Neural progenitor cell (in vitro differentiated cells): ENCODE data around the gene QSOX2. TPM values are rescaled to one million over a fixed set of nuclear protein-coding genes. Genes with fewer than 3 reads are reported as not detected.

Source experiments
- DNase-seq: peaks from one replicate; pipeline ENCODE4 v3.0.0-alpha.2; 2016; ENCODE audit warnings: low spot score
- H2AFZ ChIP-seq: fragments of 200-600 bp; sonication (generic); replicated peaks from 2 replicates; pipeline ENCODE4 v1.6.1; 2016; ENCODE audit warnings: antibody characterized with exemption
- H3F3A ChIP-seq: fragments of 200-600 bp; sonication (generic); 2 replicates; pipeline ENCODE4 v1.6.1; 2016; ENCODE audit warnings: antibody characterized with exemption, low read depth
- H3K27ac ChIP-seq: fragments of 200-600 bp; sonication (generic); 2 replicates; pipeline ENCODE4 v1.5.1; 2016; ENCODE audit warnings: mild to moderate bottlenecking
- H3K27me3 ChIP-seq: fragments of 200-600 bp; sonication (generic); 2 replicates; pipeline ENCODE4 v1.6.1; 2016; ENCODE audit warnings: mild to moderate bottlenecking, moderate library complexity
- H3K36me3 ChIP-seq: fragments of 200-600 bp; sonication (generic); 2 replicates; pipeline ENCODE4 v1.5.1; 2016
- H3K4me1 ChIP-seq: fragments of 200-600 bp; sonication (generic); 2 replicates; pipeline ENCODE4 v1.6.1; 2016; ENCODE audit warnings: mixed run types
- H3K4me2 ChIP-seq: fragments of 200-600 bp; sonication (generic); 2 replicates; pipeline ENCODE4 v1.6.1; 2016
- H3K4me3 ChIP-seq: fragments of 200-600 bp; sonication (generic); 2 replicates; pipeline ENCODE4 v1.5.1; 2016
- H3K79me2 ChIP-seq: fragments of 200-600 bp; sonication (generic); 2 replicates; pipeline ENCODE4 v1.6.1; 2016; ENCODE audit warnings: low read depth
- H3K9ac ChIP-seq: fragments of 200-600 bp; sonication (generic); 2 replicates; pipeline ENCODE4 v1.6.1; 2016
- H3K9me3 ChIP-seq: fragments of 200-600 bp; sonication (generic); 2 replicates; pipeline ENCODE4 v1.5.1; 2016; ENCODE audit warnings: low read depth
- H4K20me1 ChIP-seq: fragments of 200-600 bp; sonication (generic); 2 replicates; pipeline ENCODE4 v1.6.1; 2016; ENCODE audit warnings: low read depth
- H3K27ac Mint-ChIP-seq: 3 replicates; pipeline ENCODE4 v1.8.0; 2021; ENCODE audit warnings: mixed read lengths
- H3K27me3 Mint-ChIP-seq: 2 replicates; pipeline ENCODE4 v1.8.0; 2022; ENCODE audit warnings: low read depth, mild to moderate bottlenecking, inconsistent platforms, moderate library complexity, mixed read lengths; ENCODE audit not compliant: insufficient read depth
- H3K36me3 Mint-ChIP-seq: 3 replicates; pipeline ENCODE4 v1.8.0; 2021; ENCODE audit warnings: mixed read lengths
- H3K4me1 Mint-ChIP-seq: 3 replicates; pipeline ENCODE4 v1.8.0; 2021; ENCODE audit warnings: mixed read lengths
- H3K4me3 Mint-ChIP-seq: 3 replicates; pipeline ENCODE4 v1.8.0; 2021; ENCODE audit warnings: mild to moderate bottlenecking, moderate library complexity, mixed read lengths
- H3K9me3 Mint-ChIP-seq: 3 replicates; pipeline ENCODE4 v1.8.0; 2020; ENCODE audit warnings: mixed read lengths
- CTCF ChIP-seq: fragments of 200-600 bp; sonication (generic); IDR thresholded peaks from 2 replicates; pipeline ENCODE4 v1.5.1; 2017; ENCODE audit warnings: antibody characterized with exemption, mild to moderate bottlenecking
- EZH2 ChIP-seq: fragments of 200-600 bp; sonication (generic); IDR thresholded peaks from 2 replicates; pipeline ENCODE4 v1.6.1; 2017; ENCODE audit warnings: antibody characterized with exemption, mild to moderate bottlenecking, moderate library complexity
- EZH2phosphoT487 ChIP-seq: fragments of 200-600 bp; sonication (generic); IDR thresholded peaks from 2 replicates; pipeline ENCODE4 v1.6.1; 2017; ENCODE audit warnings: antibody characterized with exemption
- total RNA-seq: library from RNA; depleted of rRNA; stranded (reverse); fragments of >200 nt; gene quantifications from 2 replicates; pipeline ENCODE4 v1.2.3, GENCODE V29; 2015; ENCODE audit warnings: low replicate concordance

QSOX2 gene
- total RNA-seq, 1 donor from 2014 or later: 17.1 TPM

GRCh38 chr9:136242248-136242647 lies 3.4 kb downstream of the QSOX2 start:
- H4K20me1 ChIP-seq: peaks cover 79% of the 10 kb centered on the region
- H3K4me1 Mint-ChIP-seq: peaks cover 36% of the 10 kb centered on the region
- no peak overlapping the region for H3K4me3 Mint-ChIP-seq
- H3K36me3 ChIP-seq: no peaks in the 10 kb centered on the region
- peaks cover 17% of the 10 kb centered on the region for H3K4me1 ChIP-seq
- no peak overlapping the region for H3K4me2 ChIP-seq
- H3K9me3 ChIP-seq: no peaks in the 10 kb centered on the region
- peaks cover 9% of the 10 kb centered on the region for H3K27me3 ChIP-seq
- H3K79me2 ChIP-seq: peaks cover 75% of the 10 kb centered on the region
- no peak overlapping the region for H3K27ac Mint-ChIP-seq
- H2AFZ ChIP-seq: no peak overlapping the region
- H3K36me3 Mint-ChIP-seq: no peaks in the 10 kb centered on the region
- no peak overlapping the region for H3K9ac ChIP-seq
- no peak overlapping the region for H3K27ac ChIP-seq
- TF ChIP-seq CTCF: no peak
- TF ChIP-seq EZH2: no peak
- TF ChIP-seq EZH2phosphoT487: no peak
- no peaks in the 10 kb centered on the region for H3K9me3 Mint-ChIP-seq
- peaks cover 13% of the 10 kb centered on the region for H3F3A ChIP-seq
- peaks cover 6% of the 10 kb centered on the region for H3K27me3 Mint-ChIP-seq
- H3K4me3 ChIP-seq: no peak overlapping the region
- no peak for DNase-seq

- Histone ChIP-seq H3K4me1 (peaks cover 16% of the 10 kb centered on the region), H3K4me3 (no peak overlapping the region), H4K20me1 (peaks cover 79% of the 10 kb centered on the region), H3K36me3 (no peaks in the 10 kb centered on the region), H3K9ac (no peak overlapping the region), H3K27me3 (peaks cover 5% of the 10 kb centered on the region), H3K4me2 (no peak overlapping the region), H3K9me3 (no peaks in the 10 kb centered on the region), H3F3A (peaks cover 13% of the 10 kb centered on the region), H3K27ac (no peak overlapping the region), H3K79me2 (peaks cover 75% of the 10 kb centered on the region), H2AFZ (no peak overlapping the region)
- no peaks in the 10 kb centered on the region for H3K9me3 Mint-ChIP-seq
- H3K36me3 Mint-ChIP-seq: no peaks in the 10 kb centered on the region
- H3K4me1 Mint-ChIP-seq: peaks cover 31% of the 10 kb centered on the region
- DNase-seq: no peak
- peaks cover 2% of the 10 kb centered on the region for H3K27me3 Mint-ChIP-seq
- no peak overlapping the region for H3K27ac Mint-ChIP-seq
- H3K4me3 Mint-ChIP-seq: no peak overlapping the region
- TF ChIP-seq EZH2phosphoT487 (no peak), CTCF (no peak), EZH2 (no peak)
Observed at GRCh38 chr9:136241542-136241941, 4.1 kb downstream of the QSOX2 start.

- Histone ChIP-seq H3F3A (peaks cover 13% of the 10 kb centered on the region), H2AFZ (no peak overlapping the region), H3K4me3 (no peak overlapping the region), H3K9ac (no peak overlapping the region), H3K9me3 (no peaks in the 10 kb centered on the region), H4K20me1 (peaks cover 79% of the 10 kb centered on the region), H3K27ac (no peak overlapping the region), H3K4me1 (peaks cover 16% of the 10 kb centered on the region), H3K79me2 (peaks cover 75% of the 10 kb centered on the region), H3K4me2 (no peak overlapping the region), H3K36me3 (no peaks in the 10 kb centered on the region), H3K27me3 (no peaks in the 10 kb centered on the region)
- H3K4me1 Mint-ChIP-seq: peaks cover 25% of the 10 kb centered on the region
- DNase-seq: no peak
- H3K27me3 Mint-ChIP-seq: peaks cover 2% of the 10 kb centered on the region
- H3K36me3 Mint-ChIP-seq: no peaks in the 10 kb centered on the region
- no peak overlapping the region for H3K4me3 Mint-ChIP-seq
- no peaks in the 10 kb centered on the region for H3K9me3 Mint-ChIP-seq
- no peak overlapping the region for H3K27ac Mint-ChIP-seq
- TF ChIP-seq CTCF: no peak
- TF ChIP-seq EZH2phosphoT487: no peak
- TF ChIP-seq EZH2: no peak
Observed at GRCh38 chr9:136240941-136241340, 4.7 kb downstream of the QSOX2 start.
